K562 (cell line): ENCODE measurements around the gene PTP4A2.

ENCODE experiments used
- FOSL1 ChIP-seq: fragments of 200-800 bp; sonication (Bioruptor generic); conservative IDR thresholded peaks from 2 replicates; pipeline ENCODE4 v1.6.1; 2016; ENCODE audit warnings: missing genetic modification characterization, missing compliant biosample characterization
- MXI1 ChIP-seq: IDR thresholded peaks from 2 replicates; pipeline ENCODE4 v1.6.1; 2011; ENCODE audit warnings: low read depth, mild to moderate bottlenecking, improper control_type of control experiment, low read length
- TSC22D4 ChIP-seq: fragments of 450-650 bp; IDR thresholded peaks from 2 replicates; pipeline ENCODE4 v1.6.1; 2016; ENCODE audit warnings: missing genetic modification characterization, missing biosample characterization, control low read depth

- no peak for TF ChIP-seq MXI1
- no peak for TF ChIP-seq FOSL1
- no peak for TF ChIP-seq TSC22D4 (tag)
These were observed 51.3 kb downstream of the PTP4A2 start for GRCh38 chr1:31886866-31887265.
